SKM-1 (cell line): Measurements from ENCODE around the gene CTNNAL1.
A peak's percentile ranks its signal among the peaks of the same experiment; 100 is the strongest.

Source experiments
- DNase-seq: peaks from one replicate; lab custom pipeline; 2025; ENCODE audit not compliant: unreplicated experiment; lab: John Stamatoyannopoulos, UW

CTNNAL1 gene

DNA sequence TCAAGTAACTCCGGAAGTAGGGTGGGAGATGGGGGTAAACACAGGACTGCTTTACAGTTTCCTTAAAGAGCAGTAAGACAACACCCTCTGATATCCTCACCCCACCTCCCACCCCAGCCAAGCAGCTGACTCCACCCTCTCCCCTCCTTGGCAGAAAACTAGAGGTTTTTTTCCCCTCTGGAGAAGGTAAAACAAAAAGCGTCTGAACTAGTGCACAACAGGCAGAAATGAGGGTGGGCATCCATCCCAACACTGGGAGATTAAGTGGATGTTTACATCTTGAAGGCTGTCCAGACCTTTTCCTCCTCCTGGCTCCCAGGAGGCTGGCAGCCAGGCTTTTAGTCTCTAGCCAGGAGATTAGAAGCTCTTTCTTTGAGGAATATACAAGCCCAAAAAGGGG lies 13.9 kb upstream of the CTNNAL1 start:
- DNase-seq = no peak

DNA sequence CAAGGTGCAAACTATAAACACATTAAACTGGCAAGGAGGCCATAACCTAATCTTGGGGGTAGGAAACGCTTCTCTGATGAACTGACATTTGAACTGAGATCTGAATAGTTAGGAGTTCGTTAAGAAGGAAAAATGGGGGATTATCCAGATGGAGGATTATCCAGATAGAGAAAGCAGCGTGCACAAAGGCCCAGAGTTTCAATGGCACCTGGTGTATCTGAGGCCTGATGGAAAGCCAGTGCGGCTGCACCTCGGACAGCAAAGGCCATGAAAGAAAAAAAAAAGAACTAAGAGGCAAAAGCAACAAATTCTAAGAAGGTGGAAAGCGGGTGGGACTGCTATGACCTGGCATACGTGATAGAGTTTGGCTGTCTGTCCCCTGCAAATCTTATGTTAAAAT lies 13.0 kb upstream of the CTNNAL1 start:
- DNase-seq = no peak

DNA sequence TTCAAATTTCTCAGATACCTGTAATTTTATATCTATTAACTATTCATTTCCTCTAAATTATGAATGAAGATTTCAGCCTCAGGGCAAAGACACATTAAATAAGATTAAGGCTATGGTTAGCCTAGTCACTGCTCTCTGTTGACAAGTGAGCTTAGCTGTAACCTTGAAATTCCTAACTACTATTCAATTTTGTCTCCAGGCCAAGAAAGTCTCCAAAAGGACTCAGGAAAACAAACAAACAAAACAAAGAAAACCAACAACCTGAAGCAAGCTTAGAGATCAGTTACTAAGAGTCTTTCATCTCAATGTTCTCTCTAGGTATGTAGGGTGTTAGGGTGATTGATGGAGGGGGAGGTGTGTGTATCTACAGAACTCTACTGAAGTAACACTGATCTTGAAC lies 9.6 kb upstream of the CTNNAL1 start:
- DNase-seq = no peak

DNA sequence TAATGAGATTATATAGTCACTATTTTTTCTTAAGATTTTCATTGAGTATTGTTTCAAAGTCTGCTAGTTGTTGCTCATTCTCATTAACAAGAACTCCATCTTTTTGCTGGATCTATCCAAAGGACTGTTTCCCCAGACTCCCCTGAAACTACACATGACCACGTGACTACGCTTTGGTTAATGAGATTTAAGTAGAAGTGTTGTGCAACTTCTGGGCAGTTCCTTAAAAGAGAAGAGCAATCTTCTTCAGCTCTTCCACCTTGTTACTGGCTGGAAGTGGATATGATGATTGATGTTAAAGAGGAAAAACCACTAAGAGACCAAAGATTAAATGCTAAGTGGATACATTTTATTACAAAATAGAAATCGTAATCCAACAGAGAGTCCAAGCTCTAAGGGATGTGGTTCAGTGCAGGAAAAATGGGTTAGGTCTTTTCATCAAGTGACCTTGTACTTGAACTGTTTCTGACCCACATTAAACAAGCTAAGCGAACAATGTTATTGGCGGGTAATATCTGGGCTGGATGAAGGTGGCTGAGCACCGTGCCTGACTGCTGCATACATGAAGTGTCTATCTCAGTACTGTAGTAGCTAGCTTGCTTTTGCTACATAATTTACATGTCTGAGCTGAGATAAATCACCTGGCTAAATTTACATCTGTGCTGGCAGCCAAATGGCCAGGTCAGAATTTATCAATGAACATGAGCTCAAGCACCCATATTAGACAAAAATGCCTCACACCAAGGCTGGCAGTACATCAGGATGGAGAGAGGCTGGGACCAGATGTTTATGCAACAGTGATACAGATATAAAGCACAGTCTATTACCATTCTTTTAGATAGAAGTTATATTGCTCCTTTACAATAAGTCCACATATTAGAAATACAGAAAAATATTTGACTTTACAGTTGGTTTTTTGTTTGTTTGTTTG lies 7.5 kb upstream of the CTNNAL1 start:
- peak; percentile 5 for DNase-seq

DNA sequence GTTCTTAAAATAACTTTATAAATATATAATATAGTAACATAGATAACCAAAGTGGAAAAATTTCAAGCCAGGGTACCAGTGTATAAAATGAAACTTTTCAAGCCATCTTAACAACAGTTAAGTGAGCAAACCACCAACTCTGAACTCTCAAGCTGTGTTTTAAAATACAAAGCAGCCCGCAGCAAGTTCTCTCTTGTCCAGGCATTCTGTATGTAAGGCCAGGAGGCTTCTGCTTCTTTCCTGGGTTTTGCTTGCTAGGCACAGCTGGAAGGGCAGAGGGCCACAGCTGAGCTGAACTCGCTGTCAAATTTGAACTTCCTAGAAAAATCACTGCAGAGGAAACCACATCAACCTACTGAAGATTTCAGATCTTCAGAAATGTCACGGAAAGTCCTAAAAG lies 6.8 kb upstream of the CTNNAL1 start:
- DNase-seq = no peak

DNA sequence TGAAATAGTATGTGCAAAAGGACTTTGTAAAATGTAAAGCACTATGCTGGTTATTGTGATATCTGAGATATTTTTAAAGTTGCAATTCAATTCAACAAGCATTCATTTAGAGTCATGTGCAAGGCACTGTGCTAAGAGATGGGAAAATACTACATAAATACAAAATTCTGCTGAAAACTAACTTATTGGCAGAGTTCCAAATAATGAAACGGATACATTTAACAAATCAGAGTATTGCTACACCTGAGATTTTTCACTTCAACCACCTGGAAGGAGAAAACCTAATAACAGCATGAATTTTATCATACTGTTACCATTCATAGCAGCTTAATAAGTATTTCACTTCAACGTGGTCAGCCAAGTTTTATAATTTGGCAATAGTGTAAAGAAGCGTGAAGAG lies 6.1 kb upstream of the CTNNAL1 start:
- DNase-seq = no peak

DNA sequence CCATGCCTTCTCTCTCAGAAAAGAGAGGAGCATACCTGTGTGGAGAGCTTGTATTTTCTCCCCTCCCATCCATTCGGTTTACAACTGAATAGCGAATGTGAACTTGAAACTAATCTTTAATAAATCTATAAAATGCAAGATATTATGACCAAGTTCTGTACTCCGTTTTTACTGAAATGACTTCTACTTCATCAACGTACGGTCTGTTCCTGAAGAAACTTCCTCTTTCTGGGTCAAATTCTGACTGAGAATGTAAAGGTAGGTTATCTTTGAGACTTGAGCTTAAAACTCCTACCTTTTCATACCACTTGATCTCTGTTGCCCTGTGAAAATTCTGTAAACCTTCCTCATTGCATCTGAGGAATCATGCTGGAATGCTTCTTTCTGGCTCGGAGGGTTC lies 4.2 kb upstream of the CTNNAL1 start:
- DNase-seq = no peak

DNA sequence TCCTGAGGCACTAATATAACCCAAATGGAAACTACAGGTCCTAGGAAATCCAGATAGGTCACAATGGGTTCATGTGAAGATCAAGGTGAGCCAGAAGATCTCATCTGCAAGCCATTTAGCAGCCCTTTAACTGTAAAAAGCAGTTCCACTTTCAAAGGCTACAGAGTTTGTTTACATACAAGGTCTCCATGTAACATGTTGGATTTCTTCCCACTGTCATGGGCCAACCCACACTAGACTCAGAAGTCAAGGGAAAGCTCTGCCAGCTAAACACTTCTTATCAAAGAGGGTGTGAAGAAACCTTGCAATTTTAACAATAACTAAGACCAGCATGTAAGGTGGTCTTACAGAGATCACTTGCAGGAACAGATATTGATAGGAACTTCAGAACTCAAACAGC lies 3.8 kb upstream of the CTNNAL1 start:
- DNase-seq = no peak

DNA sequence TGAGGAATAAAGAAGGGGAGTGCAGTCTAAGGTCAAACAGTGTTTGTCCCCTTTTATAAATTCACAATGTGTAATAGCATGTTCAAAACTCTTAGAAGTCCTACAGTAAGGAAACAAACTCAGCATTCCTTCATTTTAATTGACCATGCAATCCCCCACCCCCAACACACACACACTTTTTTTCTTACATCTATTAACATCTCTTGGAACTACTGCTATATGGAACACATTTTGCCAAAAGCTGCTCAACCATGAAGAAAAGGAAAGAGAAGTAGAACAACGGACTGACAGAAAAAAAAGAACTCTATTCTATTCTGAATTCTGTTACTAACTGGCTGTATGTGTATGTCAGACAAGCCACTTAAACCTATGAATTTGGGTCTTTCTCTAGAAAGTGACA lies 2.8 kb upstream of the CTNNAL1 start:
- no peak for DNase-seq

DNA sequence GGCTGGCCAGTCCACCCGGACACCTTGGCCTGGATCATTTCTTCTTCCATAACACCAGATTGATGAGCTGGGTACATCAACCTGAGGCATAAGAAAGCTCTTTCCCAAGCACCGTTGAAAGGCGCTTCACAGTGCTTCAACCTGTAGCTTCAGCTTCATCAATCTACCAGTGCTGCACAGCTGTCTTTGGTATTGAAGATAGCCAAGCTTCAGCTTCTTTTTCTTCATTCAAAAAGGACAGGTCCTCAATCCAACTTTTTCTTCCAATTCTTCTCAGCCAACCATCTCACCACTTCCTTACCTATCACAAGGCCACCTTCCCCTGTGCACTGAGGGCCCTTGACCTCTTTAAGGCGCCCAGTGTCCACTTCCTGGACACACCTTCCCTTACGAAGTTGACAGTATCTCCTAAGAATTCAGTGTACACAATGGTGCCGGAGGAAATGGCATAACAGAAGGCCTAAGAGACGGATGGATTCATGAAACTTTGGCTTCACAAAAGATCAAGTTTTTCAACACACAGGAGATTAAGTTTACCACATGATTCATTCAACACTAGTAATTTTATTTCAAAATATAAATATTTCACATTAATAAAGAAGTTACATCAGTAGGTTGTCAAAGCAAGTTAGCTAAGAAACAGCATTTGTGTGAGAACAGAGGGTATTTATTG lies 1.4 kb upstream of the CTNNAL1 start:
- no peak for DNase-seq

DNA sequence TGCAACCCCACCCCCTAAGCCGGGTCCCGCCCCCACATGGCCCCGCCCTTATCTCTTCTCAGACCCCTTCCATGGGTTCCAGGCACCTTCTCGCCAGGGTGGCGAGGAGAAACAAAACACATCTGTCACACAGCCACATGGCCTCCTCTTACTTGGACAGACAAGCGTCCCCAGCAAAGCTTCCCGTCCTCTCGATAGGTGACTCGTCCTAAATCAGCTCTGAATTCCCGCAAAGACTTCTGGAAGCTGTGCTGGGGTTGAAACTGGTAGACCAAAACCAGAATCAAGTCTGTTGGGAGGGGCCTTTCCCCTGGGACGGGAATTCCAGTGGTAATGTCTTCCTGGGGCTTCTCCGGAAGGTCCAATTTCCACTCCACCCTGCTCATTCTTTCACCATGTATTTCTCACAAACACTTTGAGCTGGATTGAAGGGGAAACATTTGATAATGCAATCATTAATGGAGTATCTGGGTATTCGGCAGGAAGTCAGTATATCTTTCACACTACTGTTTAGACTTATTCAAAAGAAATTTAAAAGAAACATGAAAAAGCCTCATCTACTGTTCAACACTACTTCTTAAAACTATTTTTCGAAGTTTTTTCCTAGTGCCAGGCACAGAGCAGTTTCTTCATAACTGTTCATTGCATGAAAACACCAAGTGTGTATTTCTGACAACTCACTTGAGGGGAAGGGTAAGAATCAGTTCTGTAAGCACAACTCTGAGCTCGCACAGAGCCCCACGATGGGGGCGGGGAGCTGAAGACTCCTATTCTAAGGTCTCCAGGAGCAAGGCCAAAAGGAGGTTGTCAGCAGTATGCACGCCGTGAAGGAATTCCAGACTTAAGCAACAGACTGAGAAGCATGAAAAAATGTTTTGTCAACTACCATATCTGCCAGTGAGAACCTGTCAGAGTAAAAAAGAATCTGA lies 644 bp upstream of the CTNNAL1 start:
- no peak for DNase-seq

DNA sequence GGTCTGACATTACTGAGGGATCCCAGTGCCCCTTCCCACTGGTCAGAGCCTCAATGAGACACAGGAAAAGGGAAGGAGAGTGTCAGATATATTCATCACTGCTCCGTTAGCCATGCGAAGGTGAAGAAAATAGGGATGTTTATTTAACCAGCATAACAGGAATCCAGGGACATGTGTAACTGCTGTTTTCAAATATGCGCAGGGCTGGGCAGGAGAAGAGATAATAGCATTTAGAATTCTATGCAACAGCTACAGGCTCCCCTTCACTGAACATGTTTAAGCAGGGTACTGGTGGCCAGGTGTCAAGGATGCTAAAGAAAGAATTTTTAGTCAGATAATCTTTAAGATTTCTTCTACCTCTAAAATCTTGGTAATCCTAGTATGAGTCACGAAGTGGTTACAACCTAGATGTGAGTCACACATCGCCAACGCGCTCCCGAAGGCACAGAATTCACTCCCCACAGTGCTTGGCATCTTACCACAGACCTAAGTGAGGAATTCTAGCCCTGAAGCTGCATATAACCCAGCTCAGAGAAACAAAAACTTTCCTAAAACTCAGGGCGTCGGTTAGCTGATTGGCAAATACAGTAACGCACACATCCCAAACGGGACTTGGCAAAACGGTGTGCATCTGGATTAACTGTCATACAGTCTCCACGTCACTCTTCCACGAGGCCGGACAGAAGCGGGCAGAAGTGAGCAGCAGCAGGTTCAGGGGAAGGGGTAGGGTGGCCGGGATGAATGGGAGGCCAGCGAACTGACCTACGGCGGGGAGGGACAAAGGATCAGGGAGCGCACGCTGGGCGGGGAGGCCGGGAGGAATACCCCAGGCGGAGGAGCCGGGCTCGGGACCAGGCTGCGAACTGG lies 1.1 kb downstream of the CTNNAL1 start:
- no peak for DNase-seq

DNA sequence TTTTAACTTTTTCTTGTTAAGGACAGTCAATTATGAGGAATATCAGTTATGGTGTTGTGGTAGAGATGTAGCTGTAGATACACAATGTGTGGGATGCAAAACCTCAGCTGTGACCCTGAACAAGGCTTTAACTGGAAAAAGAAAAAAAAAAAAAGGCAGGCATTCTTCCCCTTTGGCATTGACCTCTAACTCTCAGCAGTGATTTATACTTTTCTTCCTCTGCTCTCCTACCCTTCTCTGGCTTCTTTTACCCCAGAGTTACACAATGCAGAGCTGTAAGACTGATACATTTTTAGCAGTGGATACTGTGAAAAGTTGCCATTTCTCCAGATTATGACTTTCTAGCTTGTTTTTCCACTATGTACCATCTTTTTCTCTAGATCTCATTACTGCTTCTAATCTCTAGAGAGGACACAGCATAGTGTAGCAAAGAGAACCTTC lies 2.0 kb downstream of the CTNNAL1 start:
- DNase-seq = no peak

DNA sequence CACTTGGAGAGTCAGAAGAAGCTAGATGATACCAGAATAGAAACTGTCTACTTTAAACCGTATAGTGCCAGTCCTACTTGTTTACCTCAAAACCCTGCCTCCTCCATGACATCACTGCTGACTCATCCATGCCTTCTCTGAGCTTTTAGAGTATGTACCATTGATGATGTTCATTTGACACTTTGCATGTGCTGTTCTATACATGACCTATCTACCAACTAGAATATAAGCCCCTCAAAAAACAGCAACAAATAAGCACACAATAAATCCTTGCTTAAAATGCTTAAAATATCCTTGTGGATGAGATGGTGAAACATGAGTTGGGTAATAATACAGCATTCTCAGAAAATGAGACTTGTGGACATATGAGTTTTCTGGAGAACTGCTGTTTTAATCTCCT lies 2.6 kb downstream of the CTNNAL1 start:
- DNase-seq = no peak

DNA sequence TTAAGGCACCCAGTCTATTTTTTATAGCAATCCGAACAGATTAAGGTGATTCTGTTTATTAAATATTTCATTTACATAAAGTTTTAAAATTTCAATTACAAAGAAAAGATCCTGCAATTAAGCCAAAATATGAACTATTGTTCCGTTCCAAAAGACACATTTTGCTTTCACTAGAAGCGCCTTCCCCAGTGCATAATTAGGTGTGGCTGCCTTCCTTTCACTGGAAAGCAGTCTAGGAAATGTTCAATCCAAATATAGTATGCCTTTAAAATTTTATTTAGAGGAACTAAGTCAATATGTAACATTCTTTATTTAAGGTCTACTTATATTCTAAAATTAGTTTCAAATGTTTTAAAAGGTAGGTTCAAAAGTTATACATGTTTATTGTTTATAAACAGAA lies 7.6 kb downstream of the CTNNAL1 start:
- DNase-seq = no peak

DNA sequence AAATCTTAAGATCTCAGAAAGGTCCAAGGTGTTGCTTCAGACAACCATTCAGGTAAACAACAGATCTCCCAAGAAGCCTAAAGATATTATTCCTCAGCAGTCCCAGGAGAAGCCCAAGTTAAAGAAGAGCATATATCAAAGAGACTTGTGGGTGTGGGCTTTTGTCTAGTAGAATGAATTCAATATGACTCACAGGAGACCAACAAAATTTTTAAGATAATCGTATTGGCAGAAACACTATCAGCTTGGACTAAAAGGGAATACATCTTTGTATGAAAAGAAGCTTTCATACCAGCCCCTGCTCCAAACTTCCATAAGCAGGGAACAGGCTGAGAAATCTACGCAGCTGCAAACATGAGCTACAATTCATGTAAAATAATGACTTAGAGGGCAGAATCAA lies 10.2 kb downstream of the CTNNAL1 start:
- DNase-seq = no peak

DNA sequence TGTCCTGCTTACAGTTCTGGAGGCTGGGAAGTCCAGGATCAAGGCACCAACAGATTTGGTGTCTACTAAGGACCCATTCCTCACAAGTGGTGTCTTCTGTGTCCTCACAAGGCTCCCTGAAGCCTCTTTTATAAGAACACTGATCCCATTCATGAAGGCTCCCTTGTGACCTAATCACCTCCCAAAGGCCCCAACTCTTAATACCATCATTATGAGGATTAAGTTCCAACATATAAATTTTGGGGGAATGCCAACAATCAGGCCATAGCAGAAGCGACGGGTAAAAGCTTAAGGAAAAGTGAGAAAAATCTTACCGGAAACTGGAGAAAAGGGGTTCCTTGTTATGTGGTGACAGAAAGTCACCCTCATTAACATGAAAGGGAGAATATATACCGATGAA lies 11.2 kb downstream of the CTNNAL1 start:
- DNase-seq = no peak

DNA sequence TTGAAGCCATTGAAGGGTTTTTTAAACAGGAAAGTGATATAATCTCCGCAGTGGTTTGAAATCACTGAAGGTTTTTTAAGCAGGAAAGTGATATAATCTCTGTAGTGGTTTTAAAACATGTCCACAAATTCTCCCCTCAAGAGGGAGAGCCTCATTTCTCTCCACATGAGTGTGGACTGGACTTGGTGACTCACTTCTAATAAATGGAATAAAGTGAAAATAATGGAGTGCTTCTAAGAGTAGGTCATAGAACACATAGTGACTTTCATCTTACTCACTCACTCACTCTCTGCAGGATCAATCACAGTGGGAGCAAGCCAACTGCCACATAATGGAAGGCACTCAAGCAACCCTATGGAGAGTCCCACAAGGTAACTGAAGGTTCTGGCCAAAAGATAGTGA lies 12.0 kb downstream of the CTNNAL1 start:
- DNase-seq = no peak

DNA sequence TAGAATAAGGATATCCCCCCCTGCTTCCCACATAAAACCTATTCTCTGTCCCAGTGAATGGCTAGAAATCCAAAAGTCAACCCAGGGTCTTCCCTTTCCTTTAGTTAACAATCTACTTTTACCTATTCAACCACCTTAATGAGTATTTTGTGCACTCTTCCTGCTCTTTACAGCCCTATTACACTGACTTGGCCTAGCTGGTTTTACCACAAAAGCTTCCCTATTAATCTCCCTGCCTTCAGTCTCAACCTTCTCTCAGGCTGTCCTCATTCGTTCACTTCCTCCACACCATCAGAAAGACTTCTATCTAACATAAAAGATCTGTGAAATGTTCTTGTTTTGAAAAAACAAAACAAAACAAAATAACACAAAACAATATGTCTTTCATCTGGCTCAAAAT lies 16.2 kb downstream of the CTNNAL1 start:
- DNase-seq = no peak

DNA sequence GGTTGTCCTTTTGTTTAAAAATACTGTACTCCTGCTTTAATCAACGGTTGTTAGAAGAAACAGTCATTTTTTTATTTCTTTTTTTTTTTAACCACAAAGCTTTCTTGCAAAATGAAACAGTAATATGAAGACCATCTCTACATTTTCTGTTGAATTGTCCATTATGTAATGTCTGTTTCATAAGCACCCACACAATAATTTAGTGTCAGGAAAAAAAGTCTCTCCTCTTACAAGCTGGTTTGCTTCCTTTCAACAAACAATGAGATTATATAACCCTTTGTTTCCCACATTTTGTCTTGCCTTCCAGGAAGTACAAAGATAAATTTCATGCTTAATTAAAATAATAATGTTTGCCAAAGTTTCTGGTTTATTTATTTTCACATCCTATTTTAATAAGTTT lies 16.7 kb downstream of the CTNNAL1 start:
- no peak for DNase-seq

DNA sequence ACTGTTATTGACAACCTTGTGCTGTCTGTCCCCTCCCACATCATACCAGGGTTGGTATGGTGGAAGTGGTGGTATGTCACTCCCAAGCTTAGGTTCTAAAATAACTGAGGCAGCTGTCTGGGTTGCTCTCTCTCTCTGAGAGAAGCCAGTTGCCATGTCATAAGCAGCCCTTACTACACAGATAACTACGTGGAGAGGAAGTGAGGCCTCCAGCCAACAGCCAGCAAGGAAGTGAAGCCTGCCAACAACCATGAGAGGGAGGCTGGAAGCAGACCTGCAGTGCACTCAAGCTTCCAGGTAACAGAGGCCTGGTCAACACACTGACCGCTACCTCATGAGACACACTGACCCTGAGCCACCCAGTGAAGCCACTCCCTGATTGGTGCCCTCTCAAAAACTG lies 18.6 kb downstream of the CTNNAL1 start:
- no peak for DNase-seq
